ENCODE measurements around the gene METTL8.
"Not testable (repeated sequence)": the region's sequence is repeated elsewhere in the genome, so short reads cannot be mapped to it uniquely, and the experiment has no call there.

METTL8 gene

GRCh38 chr2:171367692-171368091 is 66.1 kb downstream of the METTL8 start:
- no peak for TF ChIP-seq CTCF (IDR thresholded peaks at IDR 0.05; ENCODE audit: low read depth, low read length)
- no peak overlapping the region for H3K4me3 ChIP-seq (ENCODE audit: low read depth, low read length)
- DNase-seq (ENCODE audit: low read depth, low spot score): no peak
- in situ Hi-C loops (cut with HindIII; ENCODE audit: low sequenced_read_pairs): no loop called here

GRCh38 chr2:171365778-171366177 is 68.0 kb downstream of the METTL8 start:
- in situ Hi-C loops (cut with HindIII; ENCODE audit: low sequenced_read_pairs): no loop called here
- TF ChIP-seq CTCF (IDR thresholded peaks at IDR 0.05; ENCODE audit: low read depth, low read length): no peak

GRCh38 chr2:171365232-171365631 is 68.6 kb downstream of the METTL8 start:
- in situ Hi-C loops (cut with HindIII; ENCODE audit: low sequenced_read_pairs): no loop called here
- H3K4me3 ChIP-seq (ENCODE audit: low read depth, low read length): no peak overlapping the region
- no peak for TF ChIP-seq CTCF (IDR thresholded peaks at IDR 0.05; ENCODE audit: low read depth, low read length)
- DNase-seq (ENCODE audit: low read depth, low spot score): no peak

More at GRCh38 chr2:171365778-171366177, 68.0 kb downstream of the METTL8 start:
- no peak overlapping the region for H3K4me3 ChIP-seq (ENCODE audit: low read depth, low read length)
- DNase-seq (ENCODE audit: low read depth, low spot score): no peak

DNA sequence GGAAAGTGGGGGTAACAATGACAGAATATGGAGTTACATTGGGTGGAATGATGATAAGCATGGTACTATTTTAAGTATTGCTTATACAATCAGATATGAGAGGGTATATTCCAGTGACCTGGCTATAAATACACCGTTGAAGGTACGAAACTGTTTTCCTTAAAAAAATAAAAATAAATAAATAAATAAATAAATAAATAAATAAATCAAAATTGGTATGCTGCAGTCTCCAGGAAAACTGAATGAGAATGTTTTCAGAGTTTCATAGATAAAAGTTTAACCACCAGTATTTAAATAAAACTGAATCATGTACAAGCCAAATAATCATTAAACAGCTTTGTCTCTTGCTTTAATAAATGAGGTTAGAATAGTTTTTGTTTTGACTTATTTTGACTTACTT is 71.4 kb downstream of the METTL8 start:
- TF ChIP-seq CTCF (IDR thresholded peaks at IDR 0.05; ENCODE audit: low read depth, low read length): no peak
- in situ Hi-C loops (cut with HindIII; ENCODE audit: low sequenced_read_pairs): no loop called here
- no peak for DNase-seq (ENCODE audit: low read depth, low spot score)
- no peak overlapping the region for H3K4me3 ChIP-seq (ENCODE audit: low read depth, low read length)

DNA sequence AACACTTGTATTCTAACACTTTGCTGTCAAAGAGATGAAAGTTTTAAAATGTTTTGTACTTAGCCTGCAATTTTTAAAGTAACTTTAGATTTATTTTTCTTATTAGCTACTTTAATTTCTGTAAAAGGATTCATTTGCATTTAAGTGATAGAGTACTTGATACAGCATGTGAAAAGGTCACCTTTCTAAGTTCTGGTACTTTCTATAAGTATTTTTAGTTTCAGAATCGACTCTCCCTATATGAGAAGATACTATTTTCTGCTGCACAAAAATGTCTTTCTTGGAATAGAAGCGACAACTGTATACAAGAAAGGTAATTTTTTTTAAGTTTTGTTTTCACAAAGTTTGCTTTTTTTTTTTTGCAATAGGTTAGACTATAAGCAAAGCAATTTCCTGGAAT is 72.9 kb downstream of the METTL8 start:
- DNase-seq (ENCODE audit: low read depth, low spot score): no peak
- TF ChIP-seq CTCF (IDR thresholded peaks at IDR 0.05; ENCODE audit: low read depth, low read length): no peak
- in situ Hi-C loops (cut with HindIII; ENCODE audit: low sequenced_read_pairs): no loop called here
- no peak overlapping the region for H3K4me3 ChIP-seq (ENCODE audit: low read depth, low read length)

DNA sequence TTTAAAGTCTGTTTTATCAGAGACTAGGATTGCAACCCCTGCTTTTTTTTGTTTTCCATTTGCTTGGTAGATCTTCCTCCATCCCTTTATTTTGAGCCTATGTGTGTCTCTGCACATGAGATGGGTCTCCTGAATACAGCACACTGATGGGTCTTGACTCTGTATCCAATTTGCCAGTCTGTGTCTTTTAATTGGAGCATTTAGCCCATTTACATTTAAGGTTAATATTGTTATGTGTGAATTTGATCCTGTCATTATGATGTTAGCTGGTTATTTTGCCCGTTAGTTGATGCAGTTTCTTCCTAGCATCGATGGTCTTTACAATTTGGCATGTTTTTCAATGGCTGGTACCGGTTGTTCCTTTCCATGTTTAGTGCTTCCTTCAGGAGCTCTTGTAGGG is 80.0 kb downstream of the METTL8 start:
- DNase-seq (ENCODE audit: low read depth, low spot score); H3K4me3 ChIP-seq (ENCODE audit: low read depth, low read length); in situ Hi-C loops (cut with HindIII; ENCODE audit: low sequenced_read_pairs): not testable (repeated sequence)

DNA sequence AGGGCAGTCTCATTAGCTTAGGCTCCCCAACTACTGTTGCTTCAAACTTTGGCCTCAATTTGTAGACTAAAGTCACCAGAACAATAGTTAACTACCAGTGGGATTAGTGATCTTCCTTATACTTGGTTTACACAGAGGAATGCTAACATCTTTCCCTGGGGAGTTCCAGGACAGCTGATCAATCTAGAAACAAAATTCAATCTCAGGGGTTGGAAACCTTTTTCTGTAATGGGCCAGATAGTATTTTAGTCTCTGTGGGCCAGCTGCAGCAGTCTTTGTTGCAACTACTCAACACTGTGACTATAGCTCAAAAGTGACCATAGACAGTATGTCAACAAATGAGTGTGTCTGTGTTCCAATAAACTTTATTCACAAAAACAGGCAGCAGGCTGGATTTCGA is 85.7 kb downstream of the METTL8 start:
- in situ Hi-C loops (cut with HindIII; ENCODE audit: low sequenced_read_pairs): no loop called here
- DNase-seq (ENCODE audit: low read depth, low spot score): no peak
- H3K4me3 ChIP-seq (ENCODE audit: low read depth, low read length): no peak overlapping the region
- TF ChIP-seq CTCF (IDR thresholded peaks at IDR 0.05; ENCODE audit: low read depth, low read length): no peak
